WERI-Rb-1 (cell line): ENCODE measurements around the gene GRIP2.

ENCODE experiments used
- DNase-seq: peaks from one replicate; pipeline ENCODE4 v3.0.0-alpha.2; 2020
- H3K27ac ChIP-seq: fragments of 250-450 bp; sonication (Bioruptor Pico); 2 replicates; pipeline ENCODE4 v1.5.1; 2020; ENCODE audit warnings: mild to moderate bottlenecking, moderate library complexity
- H3K27me3 ChIP-seq: fragments of 250-450 bp; sonication (Bioruptor Pico); 2 replicates; pipeline ENCODE4 v1.5.1; 2021; ENCODE audit warnings: mild to moderate bottlenecking, low read depth, moderate library complexity; ENCODE audit not compliant: insufficient read depth, severe bottlenecking
- H3K36me3 ChIP-seq: fragments of 250-450 bp; sonication (Bioruptor Pico); 2 replicates; pipeline ENCODE4 v1.5.1; 2020; ENCODE audit warnings: mild to moderate bottlenecking, moderate library complexity
- H3K4me3 ChIP-seq: 2 replicates; pipeline ENCODE4 v1.5.1; 2011; ENCODE audit warnings: low read depth, mild to moderate bottlenecking, control low read depth, low read length
- H3K9me3 ChIP-seq: fragments of 250-450 bp; sonication (Bioruptor Pico); 2 replicates; pipeline ENCODE4 v1.5.1; 2021; ENCODE audit warnings: mild to moderate bottlenecking, moderate library complexity; ENCODE audit not compliant: severe bottlenecking
- CTCF ChIP-seq: IDR thresholded peaks from 2 replicates; pipeline ENCODE4 v1.5.1; 2011; ENCODE audit warnings: low read depth, mild to moderate bottlenecking, control low read depth, inconsistent platforms, low read length

The GRIP2 gene

GRCh38 chr3:14541646-14542045 lies 1.5 kb upstream of the GRIP2 start:
- no peak overlapping the region for H3K4me3 ChIP-seq
- DNase-seq = no peak
- no peaks in the 10 kb centered on the region for H3K9me3 ChIP-seq
- TF ChIP-seq CTCF = no peak
- no peaks in the 10 kb centered on the region for H3K27me3 ChIP-seq
- H3K36me3 ChIP-seq = no peaks in the 10 kb centered on the region
- H3K27ac ChIP-seq = no peak overlapping the region

- H3K27ac ChIP-seq = no peak overlapping the region
- H3K4me3 ChIP-seq = no peak overlapping the region
- no peaks in the 10 kb centered on the region for H3K36me3 ChIP-seq
- H3K27me3 ChIP-seq = no peaks in the 10 kb centered on the region
- TF ChIP-seq CTCF = no peak
- no peaks in the 10 kb centered on the region for H3K9me3 ChIP-seq
- no peak for DNase-seq
Measured at GRCh38 chr3:14540821-14541385, 761 bp upstream of the GRIP2 start.

GRCh38 chr3:14539384-14539741 lies 779 bp downstream of the GRIP2 start:
- TF ChIP-seq CTCF = no peak
- H3K27me3 ChIP-seq = no peaks in the 10 kb centered on the region
- no peak overlapping the region for H3K4me3 ChIP-seq
- no peak for DNase-seq
- H3K27ac ChIP-seq = no peak overlapping the region
- H3K9me3 ChIP-seq = no peaks in the 10 kb centered on the region
- no peaks in the 10 kb centered on the region for H3K36me3 ChIP-seq

- H3K27me3 ChIP-seq = no peaks in the 10 kb centered on the region
- DNase-seq = no peak
- H3K9me3 ChIP-seq = no peaks in the 10 kb centered on the region
- no peaks in the 10 kb centered on the region for H3K36me3 ChIP-seq
- no peak for TF ChIP-seq CTCF
- no peak overlapping the region for H3K4me3 ChIP-seq
- H3K27ac ChIP-seq = no peak overlapping the region
Measured at GRCh38 chr3:14538451-14539088, 1.6 kb downstream of the GRIP2 start.

- DNase-seq = peak; percentile 57
- H3K36me3 ChIP-seq = no peaks in the 10 kb centered on the region
- no peaks in the 10 kb centered on the region for H3K27me3 ChIP-seq
- H3K9me3 ChIP-seq = no peaks in the 10 kb centered on the region
- no peak overlapping the region for H3K27ac ChIP-seq
- TF ChIP-seq CTCF = no peak
- H3K4me3 ChIP-seq = no peak overlapping the region
Measured at GRCh38 chr3:14537590-14538450, 2.3 kb downstream of the GRIP2 start.
